Measurements from ENCODE around the gene CCSER1. TPM values are rescaled to one million over a fixed set of nuclear protein-coding genes. Genes with fewer than 3 reads are reported as not detected.

The CCSER1 gene
- total and polyA plus RNA-seq, 2 of the 8 experiments (the other 6 are each of a cell fraction or from before 2014, with no cell fraction given) = 0.26 to 0.84 TPM

- Histone ChIP-seq H2BK12ac (ENCODE audit: low read depth, low read length) (no peak overlapping the region), H4K91ac (replicated peaks; ENCODE audit: insufficient read length, low read length) (no peak overlapping the region), H3K9me3 (ENCODE audit: insufficient read depth in 2 of 2, low read depth in 1 of 2, low read length in 1 of 2) (peaks cover 0 to 9% of the 10 kb centered on the region in 2 experiments; a peak in 3 of 4 replicates), H4K20me1 (replicated peaks in 1 of 2; ENCODE audit: control insufficient read depth in 1 of 2, insufficient read depth in 2 of 2, low read length in 2 of 2) (no peaks in the 10 kb centered on the region), H3K4me2 (ENCODE audit: insufficient read depth in 1 of 2, low read depth in 2 of 2, low read length in 2 of 2) (no peak overlapping the region), H3K18ac (ENCODE audit: extremely low read depth, low read length) (no peak overlapping the region), H3K27ac (ENCODE audit: low read depth, low read length) (no peak overlapping the region), H4K8ac (ENCODE audit: extremely low read depth, insufficient read depth, low read length) (no peak overlapping the region), H3K79me2 (ENCODE audit: control insufficient read depth in 1 of 2, insufficient read depth in 2 of 2, low read length in 2 of 2) (no peaks in the 10 kb centered on the region), H3K4me3 (ENCODE audit: extremely low read depth in 1 of 4, insufficient read depth in 2 of 4, low read depth in 3 of 4, low read length in 4 of 4) (no peak overlapping the region), H3K56ac (replicated peaks; ENCODE audit: insufficient read length, low read depth, low read length) (no peak overlapping the region), H2AK5ac (ENCODE audit: low read depth, low read length) (no peak overlapping the region), H3K14ac (ENCODE audit: insufficient read length) (no peak overlapping the region), H2BK5ac (ENCODE audit: low read depth, low read length) (no peak overlapping the region), H3K27me3 (replicated peaks in 1 of 4; ENCODE audit: control insufficient read depth in 3 of 4, extremely low read depth in 1 of 4, insufficient read depth in 3 of 4, low read length in 3 of 4) (no peaks in the 10 kb centered on the region), H3K36me3 (ENCODE audit: control insufficient read depth in 2 of 4, insufficient read depth in 4 of 4, low read length in 3 of 4) (peaks cover 0 to 3% (median 0%) of the 10 kb centered on the region in 4 experiments; a peak in 2 of 8 replicates), H3K23me2 (ENCODE audit: low read depth, low read length) (no peaks in the 10 kb centered on the region), H3K79me1 (ENCODE audit: low read depth, low read length) (no peaks in the 10 kb centered on the region), H3K4me1 (replicated peaks in 1 of 4; ENCODE audit: control insufficient read depth in 3 of 4, insufficient read depth in 4 of 4, low read length in 3 of 4) (no peaks in the 10 kb centered on the region; a peak in 1 of 7 replicates), H3K23ac (ENCODE audit: insufficient read length) (no peak overlapping the region), H2BK15ac (ENCODE audit: low read length) (no peak overlapping the region), H2AFZ (ENCODE audit: low read length) (no peak overlapping the region), H3K9ac (replicated peaks in 1 of 4; ENCODE audit: extremely low read depth in 1 of 4, low read depth in 3 of 4, low read length in 3 of 4) (no peak overlapping the region), H2BK120ac (replicated peaks; ENCODE audit: low read depth, low read length) (no peak overlapping the region), H4K5ac (ENCODE audit: insufficient read length, low read depth, low read length) (no peak overlapping the region), H3K4ac (replicated peaks; ENCODE audit: insufficient read length, low read depth, low read length) (no peak overlapping the region), H2BK20ac (ENCODE audit: low read length) (no peak overlapping the region)
- POLR2A ChIA-PET (ENCODE audit: partially characterized antibody) = interaction anchor here (0.6 kb wide), 1 partner anchor 1045 kb away, joined by 3 read pairs; the partner anchor contains the start of gene GRID2
- DNase-seq (ENCODE audit: low read depth in 1 of 2, low spot score in 2 of 2) (no peak), FAIRE-seq (no peak)
- CTCF ChIA-PET (ENCODE audit: partially characterized antibody) = interaction anchor here (0.6 kb wide), 2 partner anchors 140 to 1820 kb away, joined by 3 to 4 read pairs; no protein-coding TSS in a partner anchor
- TF ChIP-seq HDAC6 (IDR thresholded peaks at IDR 0.05; ENCODE audit: low read depth, low read length) (no peak), KDM4A (IDR thresholded peaks at IDR 0.05; ENCODE audit: low read depth, low read length, severe bottlenecking) (no peak), EZH2 (IDR thresholded peaks at IDR 0.05; ENCODE audit: low read depth, low read length, severe bottlenecking) (no peak), CTCF (IDR thresholded peaks at IDR 0.05; ENCODE audit: control extremely low read depth in 1 of 3, insufficient read depth in 1 of 3, low read depth in 1 of 3, low read length in 3 of 3) (no peak), SIN3A (conservative IDR thresholded peaks at IDR 0.05 in 1 of 2, IDR thresholded peaks at IDR 0.05 in 1 of 2; ENCODE audit: low read depth in 1 of 2, low read length in 2 of 2) (no peak), CEBPB (IDR thresholded peaks at IDR 0.05; ENCODE audit: low read depth, low read length) (no peak), SRF (IDR thresholded peaks at IDR 0.05; ENCODE audit: low read depth, low read length) (no peak), KDM1A (IDR thresholded peaks at IDR 0.05; ENCODE audit: borderline replicate concordance, low read length) (no peak), MAFK (IDR thresholded peaks at IDR 0.05; ENCODE audit: low read depth, low read length) (no peak), CREB1 (IDR thresholded peaks at IDR 0.05) (no peak)
- TF ChIP-seq, protein P1, sequence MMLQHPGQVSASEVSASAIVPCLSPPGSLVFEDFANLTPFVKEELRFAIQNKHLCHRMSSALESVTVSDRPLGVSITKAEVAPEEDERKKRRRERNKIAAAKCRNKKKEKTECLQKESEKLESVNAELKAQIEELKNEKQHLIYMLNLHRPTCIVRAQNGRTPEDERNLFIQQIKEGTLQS (IDR thresholded peaks at IDR 0.05; ENCODE audit: insufficient read depth, low read depth, low read length) = no peak
Measured at GRCh38 chr4:91258326-91258725, 1131.1 kb downstream of the CCSER1 start.
